GM19455 (cell line): Measurements from ENCODE around the gene ZNF549.
A peak's percentile ranks its signal among the peaks of the same experiment; 100 is the strongest.

ENCODE experiments used
- ATAC-seq: cut with Tn5 transposase; IDR thresholded peaks from one replicate; pipeline ENCODE4 v1.9.1; 2021; ENCODE audit not compliant: unreplicated experiment

The ZNF549 gene

GRCh38 chr19:57566396-57567265 is 39.5 kb downstream of the ZNF549 start:
- no peak for ATAC-seq

- ATAC-seq, result no peak
Observed at GRCh38 chr19:57570707-57571106, 43.6 kb downstream of the ZNF549 start.

- ATAC-seq, result no peak
Observed at GRCh38 chr19:57572415-57572947, 45.3 kb downstream of the ZNF549 start.

GRCh38 chr19:57576661-57577060 is 49.5 kb downstream of the ZNF549 start:
- no peak for ATAC-seq

- peak; percentile 96 for ATAC-seq
Observed at GRCh38 chr19:57578487-57579205, 51.5 kb downstream of the ZNF549 start, which contains the start of gene ZNF416. Gene ZNF416, minus strand, starts transcription at chr19:57578911. Its CDS starts 207 bp downstream, at chr19:57578704.

- ATAC-seq, result no peak
Observed at GRCh38 chr19:57583104-57583520, 56.0 kb downstream of the ZNF549 start.

DNA sequence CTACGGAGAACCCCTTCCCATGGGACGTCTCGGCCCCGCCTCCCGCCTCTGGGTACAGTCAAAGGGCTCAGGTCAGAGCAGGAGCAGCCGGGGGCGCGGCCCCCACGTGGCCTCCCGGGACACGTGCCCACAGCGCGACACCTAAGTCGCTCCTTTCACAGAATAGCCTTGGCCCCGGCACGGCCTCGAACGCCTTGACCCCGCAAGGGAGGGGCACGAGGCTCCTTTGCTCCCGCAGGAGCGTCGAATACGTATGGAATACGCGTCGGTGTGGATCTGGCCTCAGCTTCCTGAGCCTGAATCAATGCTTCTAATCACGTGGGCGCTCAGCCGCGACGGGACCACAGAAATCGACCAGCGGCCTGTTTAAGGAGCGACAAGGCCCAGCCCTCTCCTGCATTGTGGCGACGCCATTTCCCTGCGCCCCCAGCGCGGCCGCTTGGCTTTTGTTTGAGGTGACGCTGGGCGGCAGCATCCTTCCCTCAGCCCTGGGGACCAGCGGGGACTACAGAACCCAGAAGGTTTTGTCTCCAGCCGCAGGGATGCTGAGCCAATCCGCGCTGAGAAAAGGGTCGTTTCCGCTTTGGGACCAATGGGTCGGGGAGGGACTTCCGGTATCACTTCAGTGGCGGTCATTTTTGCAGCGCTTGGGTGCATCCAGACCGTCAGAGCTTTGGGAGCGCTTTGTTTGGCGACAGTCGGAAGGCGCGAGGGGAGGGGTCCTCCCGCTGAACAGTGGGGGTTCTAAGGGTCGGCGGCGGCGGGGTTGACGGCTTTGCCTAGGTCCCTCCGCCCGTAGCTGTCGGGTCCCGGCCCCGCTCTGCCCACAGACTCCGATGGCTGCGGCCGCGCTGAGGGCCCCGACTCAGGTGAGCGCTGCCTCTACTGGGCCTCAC is 56.6 kb downstream of the ZNF549 start, which contains the start of gene ZIK1:
TSS of gene ZIK1 (plus strand) at position 625 of the 896 bp plus-strand sequence. CDS start at position 837, 212 bp downstream.
- no peak for ATAC-seq

DNA sequence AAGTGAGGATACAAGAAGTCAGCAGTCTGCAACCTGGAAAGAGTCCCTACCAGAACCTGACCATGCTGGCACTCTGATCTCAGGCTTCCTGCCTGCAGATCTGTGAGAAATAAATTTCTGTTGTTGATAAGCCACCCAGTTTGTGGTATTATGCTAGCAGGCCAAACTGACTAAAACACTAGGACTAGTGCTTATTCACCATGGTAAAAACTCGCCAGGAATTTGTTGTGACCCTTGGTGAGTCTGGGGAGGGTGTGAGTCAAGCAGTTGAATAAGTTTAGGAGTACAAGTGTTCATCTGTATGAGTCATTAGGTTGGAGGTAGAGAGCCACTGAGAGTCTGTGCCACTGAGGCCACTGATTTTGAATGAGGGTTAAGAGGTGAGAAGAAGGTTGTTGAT is 60.4 kb downstream of the ZNF549 start:
- no peak for ATAC-seq

DNA sequence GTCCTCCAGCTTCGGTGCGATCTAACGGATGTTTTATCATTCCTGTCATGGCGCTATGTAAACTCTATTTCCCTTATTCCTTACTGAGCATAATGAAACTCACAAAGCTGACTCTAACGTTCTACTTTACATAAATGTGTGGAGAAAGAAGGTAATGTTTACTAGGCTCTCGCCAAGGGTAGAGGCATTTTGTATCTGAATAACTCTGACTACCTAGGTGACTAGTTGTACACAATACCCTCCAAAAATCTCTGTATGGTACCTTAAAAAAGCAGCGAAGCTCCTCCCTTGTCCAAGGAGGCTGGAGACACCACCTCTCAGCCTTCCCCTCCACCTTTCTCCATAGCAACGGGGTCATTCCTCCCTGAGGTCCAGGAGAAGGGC is 72.2 kb downstream of the ZNF549 start:
- ATAC-seq, result peak; percentile 23

DNA sequence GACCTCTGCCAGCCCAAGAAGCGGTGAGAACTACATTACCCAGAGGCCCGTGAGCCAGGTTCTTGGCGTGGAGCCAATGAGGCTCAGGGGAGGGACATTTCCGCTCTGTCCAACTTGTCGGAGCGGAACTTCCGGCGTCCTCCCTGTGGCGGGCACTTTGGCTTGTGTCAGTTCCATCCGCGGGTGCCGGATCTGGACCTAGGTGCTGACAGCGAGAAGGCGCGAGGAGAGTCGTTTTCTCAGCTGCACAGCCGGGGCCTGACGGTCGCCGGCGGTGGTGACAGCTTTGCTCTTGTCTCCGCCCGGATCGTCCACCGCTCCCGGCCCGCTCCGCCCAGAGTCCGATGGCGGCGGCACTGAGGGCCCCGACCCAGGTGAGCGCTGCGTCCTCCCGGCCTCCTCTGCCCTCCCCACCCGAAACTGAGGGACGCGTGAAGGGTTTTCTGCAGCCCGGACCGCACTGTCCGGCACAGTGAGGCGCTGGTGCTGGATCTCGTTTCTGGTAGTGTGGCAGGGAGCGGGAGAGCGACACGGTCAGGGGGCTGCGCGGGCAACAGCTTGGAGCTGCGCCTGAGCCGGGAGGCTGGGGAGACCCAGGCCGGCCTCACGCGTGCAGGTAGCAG is 72.7 kb downstream of the ZNF549 start, which contains the start of gene ZNF530:
TSS of gene ZNF530 (plus strand) at position 125 of the 623 bp plus-strand sequence. CDS start 4,461 bp downstream, outside the sequence.
- ATAC-seq, result peak; percentile 95

DNA sequence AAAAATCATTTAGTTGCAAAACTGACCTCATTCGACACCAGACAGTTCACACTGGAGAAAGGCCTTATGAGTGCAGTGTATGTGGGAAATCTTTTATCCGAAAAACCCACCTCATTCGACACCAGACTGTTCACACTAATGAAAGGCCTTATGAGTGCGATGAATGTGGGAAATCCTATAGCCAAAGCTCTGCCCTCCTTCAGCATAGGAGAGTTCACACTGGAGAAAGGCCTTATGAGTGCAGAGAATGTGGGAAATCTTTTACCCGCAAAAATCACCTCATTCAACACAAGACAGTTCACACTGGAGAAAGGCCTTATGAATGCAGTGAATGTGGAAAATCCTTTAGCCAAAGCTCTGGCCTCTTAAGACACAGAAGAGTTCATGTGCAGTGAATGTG is 79.8 kb downstream of the ZNF549 start:
- ATAC-seq, result no peak
